DMS153 treated with DMSO at 0.1 percent for 48 hours (cell line): ENCODE data around the gene LYRM4.

Experiments used
- DNase-seq: peaks from one replicate; lab custom pipeline; 2025; ENCODE audit not compliant: unreplicated experiment; lab: John Stamatoyannopoulos, UW

LYRM4 gene

DNA sequence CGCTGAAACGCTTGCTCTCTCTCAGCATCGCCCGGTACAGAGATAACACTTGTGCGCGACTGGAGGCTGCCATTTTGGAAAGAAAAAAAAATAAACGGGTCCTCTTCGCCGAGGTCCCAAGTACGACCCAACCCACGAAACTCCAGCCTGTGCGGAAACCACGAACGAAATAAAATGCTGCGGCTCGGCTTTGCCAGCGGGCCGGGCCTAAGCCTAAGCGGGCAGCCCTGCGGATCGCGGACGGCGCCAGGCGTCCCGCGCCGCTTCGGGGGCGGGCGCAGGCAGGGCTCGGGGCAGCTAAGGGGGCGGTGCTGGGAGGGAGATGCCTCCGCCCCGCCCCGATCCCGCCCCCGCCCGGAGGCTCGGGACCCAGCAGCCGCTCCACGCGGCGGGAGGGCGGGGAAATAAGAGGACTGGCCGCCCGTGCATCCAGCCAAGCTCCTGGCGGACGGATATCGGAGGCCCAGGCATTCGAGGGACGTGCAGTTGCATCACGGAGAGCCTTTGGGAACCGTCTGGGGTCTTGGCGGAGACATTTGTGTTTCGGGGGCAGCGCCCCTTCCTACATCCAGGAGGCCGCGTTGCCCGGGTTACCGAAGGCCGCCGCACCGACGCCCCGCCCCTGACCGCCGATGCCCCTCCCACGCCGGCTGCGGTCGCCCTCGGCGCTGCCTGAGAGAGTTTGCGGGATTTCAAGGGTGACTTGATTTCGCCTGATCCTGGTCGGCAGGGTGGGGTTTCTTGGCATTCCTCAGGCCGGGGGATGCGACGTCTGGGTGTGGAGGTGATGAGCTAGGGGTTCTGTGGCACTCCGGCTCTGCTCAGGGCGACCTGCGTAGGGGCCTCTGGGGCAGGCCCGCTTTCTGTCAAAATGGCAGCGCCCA lies at the start of gene LYRM4, which contains the start of gene FARS2:
TSS of gene LYRM4 (minus strand) at position 290 of the 884 bp plus-strand sequence. CDS start at position 73, 217 bp downstream.
TSS of gene FARS2 (plus strand) at position 853 of the 884 bp plus-strand sequence.
- peak; percentile 40 for DNase-seq

DNA sequence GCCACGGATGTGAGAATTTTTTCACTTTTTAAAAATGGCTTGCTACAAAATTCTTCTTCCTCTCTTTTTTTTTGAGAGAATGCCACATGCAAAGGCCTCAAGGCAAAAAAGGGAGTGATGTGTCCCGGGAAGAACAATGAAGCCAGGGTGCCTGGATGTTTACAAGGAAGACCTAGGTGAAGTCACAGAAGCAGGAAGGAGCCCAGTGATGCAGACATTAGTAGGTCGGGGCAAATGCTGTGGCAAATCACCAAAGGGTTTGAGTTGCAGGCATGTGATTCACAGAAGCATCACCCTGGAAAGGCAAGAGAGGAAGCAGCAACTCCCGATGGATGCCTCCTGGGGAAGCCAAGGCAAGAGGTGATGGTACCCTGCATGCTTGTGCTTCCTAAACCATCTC lies 47.3 kb upstream of the LYRM4 start:
- DNase-seq, result no peak

DNA sequence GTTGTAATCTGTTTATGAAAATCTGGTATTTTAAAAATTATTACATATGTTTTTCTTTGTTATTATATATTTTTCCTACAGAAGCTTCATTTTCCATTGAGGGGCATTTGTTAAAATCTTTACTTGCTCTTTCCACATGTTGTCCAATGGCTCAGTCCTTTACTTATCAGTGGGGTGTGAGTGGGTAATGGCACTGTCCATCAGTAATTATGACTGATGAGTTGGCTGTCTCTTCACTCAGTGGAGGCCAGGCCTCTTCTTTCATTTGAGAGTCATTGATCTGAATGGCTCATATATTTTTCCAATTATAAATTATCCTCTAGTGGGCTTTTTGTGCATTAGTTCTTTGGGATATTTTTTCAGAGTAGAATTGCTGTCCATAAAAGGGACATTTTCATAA lies 46.3 kb upstream of the LYRM4 start:
- DNase-seq, result no peak

DNA sequence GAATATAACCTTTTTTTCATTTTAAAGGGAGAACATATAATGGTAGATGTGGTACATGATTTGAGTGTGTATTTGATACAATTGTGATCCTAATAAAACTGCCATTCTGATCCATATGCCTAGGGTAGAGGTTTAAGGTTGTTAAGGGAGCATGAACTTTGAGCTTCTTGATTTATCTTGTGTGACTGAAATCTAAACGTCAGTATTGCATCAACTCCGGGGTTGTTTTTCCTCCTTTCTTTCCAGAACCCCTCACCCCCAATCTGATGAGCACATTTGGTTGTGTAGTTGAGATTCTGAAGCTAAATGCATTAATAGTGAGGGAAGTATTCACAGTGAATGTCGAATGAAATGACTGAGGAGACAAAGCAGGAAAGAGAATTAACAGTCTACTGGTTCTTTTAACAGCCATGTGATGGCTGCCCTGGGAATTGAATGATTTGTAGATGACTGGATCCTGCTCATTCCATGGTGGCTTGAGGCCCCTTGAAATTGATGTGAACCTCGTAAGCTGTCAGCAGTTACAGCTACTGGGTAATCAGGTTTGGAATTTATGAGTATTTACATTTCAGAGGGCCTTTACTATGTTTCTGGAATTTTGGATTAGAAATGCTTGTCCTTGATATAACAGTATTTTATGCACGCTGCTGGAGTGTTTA lies 45.3 kb upstream of the LYRM4 start:
- no peak for DNase-seq

DNA sequence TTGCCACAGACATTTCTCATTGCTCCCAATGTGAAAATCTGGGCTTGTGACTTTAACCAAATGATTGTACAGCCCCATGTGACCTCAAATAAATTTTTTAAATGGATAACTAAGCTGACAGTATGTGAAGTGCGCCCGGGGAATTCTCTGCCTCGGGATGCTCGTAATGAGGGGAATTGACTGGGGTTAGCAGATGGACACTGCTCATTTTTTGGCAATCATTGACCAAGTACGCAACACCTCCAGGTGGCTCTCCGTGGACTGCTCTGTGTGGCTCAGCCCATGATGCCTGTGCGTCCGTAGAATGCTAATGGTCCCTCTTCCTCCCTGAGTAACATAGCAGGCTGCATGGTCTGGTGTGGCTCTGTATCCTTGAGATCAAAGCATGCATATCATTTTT lies 42.9 kb upstream of the LYRM4 start:
- no peak for DNase-seq

DNA sequence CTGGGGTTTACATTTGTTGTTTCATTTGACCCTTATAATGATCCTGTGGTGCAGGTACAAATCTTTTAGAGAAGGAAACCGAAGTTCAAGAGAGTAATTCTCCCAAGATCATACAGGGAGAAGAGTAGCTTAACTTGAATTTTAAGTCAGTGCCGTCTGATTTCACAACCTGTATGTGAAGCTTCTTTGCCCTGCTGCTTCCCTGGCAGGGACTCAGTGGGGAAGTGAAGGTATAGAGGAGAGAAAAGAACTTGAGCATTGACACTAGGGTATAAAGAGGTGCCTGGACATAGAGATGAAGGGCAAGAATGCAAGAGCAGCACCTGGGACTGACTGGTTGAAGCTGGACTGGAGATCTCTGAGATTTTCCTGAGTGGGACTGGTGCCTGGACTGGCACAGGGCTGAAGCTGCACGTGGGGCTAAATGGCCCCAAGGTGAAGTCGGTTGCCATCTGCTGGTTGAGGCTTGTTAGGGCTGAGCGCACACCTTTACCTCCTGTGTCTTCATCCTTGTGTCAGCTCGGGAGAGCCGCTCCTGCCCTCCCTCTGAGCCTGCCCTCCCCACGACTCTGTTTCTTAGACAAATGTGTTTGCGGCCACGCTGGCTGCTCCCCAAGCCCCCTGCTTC lies 42.4 kb upstream of the LYRM4 start:
- no peak for DNase-seq

DNA sequence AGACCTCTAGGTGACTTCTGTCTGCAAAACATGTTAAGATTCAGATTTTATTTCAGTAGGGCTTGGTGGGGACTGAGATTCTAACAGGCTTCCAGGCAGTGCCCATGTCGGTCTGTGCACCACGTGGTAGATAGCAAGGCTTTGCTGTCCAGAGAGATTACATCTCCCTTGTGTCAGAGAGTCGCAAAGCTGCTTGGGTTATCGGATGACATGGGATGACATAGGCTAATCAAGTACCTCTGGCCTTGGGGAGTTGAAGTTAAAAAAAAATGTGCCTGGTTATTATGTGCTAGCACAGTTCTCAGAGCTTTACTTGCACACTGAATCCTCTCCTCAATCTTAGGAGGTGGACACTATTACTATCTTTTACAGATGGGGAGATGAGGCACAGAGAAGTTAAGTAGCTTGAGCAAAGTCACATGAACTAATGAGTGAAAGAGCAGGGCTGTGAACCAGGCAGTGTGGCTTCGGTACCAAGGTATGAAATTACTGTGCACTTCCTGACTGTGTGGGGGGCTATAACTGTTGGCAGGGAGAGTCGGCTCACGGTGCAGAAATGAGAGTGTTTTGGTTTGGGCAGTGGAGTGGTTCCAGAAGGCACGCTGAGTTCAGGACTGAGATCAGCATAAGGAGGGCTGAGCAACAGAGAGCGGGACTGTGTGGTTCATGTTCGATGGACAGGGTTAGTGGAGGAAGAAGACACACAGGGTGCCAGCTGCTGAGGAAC lies 41.6 kb upstream of the LYRM4 start:
- DNase-seq, result no peak

DNA sequence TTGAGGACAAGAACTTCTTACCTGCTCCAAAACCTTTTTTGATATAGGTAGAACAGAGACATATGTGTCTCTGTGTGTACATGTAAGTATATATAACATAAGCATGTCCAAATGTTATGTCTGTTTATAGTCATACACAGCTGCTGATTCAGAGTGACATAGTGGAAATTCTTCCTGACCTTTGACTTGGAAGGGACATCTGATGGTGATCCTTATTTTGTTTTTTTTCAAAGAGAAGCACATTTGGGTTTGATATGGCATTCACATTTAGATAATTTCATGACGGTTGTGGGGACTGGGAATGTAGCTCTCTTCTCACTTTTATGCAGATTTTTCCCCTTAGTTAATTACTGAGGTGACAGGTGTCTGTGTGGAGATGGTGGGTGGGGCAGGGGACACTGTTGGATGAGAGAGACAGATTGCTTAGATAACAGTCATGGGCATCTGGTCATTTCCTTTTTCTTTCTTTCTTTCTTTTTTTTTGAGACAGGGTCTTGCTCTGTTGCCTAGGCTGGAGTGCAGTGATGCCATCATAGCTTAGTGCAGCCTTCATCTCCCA lies 39.5 kb upstream of the LYRM4 start:
- DNase-seq, result no peak

DNA sequence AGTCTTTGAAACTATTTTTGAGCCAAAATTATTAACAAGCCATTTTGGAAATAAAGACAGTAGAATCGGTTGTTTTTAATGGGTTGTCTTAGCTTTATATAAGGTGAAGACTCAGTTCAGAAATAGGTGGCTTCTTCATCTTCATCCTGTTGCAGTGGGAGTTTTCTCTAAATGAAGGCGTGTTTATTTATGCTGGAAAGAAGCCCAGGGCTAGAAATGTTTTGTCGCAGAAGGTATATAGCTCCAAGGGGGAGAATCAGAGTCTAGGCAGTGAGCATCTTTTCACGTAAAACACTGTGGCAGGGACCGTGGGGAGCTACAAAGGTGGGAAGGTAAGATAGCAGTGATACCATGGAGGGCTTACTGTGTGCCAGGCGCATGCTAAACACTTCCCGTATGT lies 34.9 kb upstream of the LYRM4 start:
- no peak for DNase-seq

DNA sequence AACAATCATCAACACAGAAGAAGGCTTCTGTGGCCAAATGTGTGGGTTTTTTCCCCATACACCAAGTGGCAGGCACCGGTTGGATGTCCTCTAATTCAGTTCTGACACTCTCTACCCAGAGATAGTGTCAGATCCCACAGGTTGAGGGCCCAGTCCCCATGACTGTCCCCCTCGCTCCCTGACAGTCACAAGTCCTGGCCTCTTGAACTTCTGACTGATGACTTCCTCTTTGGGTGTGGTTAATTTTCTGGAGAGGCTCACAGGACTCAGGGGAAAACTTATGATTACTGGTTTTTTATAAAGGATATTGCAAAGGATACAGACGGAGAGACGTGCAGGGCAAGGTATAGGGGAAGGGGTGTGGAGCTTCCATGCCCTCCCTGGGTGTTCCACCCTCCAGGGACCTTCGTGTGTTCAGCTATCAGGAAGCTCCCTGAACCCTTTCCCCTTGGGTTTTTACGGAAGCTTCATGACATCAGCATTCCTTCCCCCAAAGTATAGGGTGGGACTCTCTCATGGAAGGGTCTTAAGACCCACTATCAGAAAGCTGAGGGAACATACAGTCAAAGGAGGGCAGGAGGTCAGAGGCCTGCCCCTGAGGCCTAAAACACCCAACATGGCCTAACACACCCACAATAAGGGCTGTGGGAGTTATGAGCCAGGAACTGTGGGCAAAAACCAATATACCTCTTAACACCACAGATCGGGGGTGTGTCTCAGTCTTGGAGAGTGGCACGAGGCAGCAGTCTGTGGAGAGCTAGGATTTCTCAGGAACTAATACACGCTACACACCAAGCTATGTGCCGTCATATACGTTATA lies 33.9 kb upstream of the LYRM4 start:
- no peak for DNase-seq

DNA sequence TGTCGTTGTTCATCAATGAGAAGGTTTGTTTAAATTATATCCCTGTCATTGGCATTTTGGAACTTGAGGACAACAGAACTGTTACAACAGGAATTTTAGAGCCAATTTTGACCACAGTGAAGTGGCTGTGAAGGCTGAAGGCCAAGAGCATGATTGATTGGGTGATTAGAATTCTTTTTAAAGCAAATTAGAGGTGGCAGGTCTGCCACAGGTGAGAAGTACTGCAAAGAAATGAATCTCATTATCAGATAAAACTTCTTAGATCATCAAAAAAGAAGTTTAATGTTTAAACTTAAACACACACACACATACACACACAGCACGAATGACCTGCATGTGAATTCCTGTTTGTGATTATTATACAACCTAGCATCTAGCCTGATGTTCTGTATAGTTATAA lies 32.9 kb upstream of the LYRM4 start:
- DNase-seq, result no peak

DNA sequence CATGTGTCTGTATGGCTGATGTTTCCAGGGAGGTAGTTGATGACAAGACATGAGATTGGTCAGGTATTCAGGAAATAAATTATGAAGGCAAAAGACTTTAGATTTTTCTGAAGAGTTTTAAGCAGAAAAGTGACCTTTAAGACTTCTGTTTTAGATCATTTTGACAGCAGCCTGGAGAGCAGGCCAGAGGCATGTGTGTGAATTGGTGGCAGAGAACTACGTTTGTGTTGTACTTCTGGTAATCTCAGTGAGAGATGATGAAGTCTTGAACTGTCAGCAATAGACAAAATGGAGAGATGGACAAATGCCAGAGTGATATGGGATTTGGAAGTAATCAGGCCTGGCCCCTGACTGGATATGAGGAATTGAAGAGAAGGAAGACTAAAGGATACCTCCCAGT lies 31.4 kb upstream of the LYRM4 start:
- DNase-seq, result no peak

DNA sequence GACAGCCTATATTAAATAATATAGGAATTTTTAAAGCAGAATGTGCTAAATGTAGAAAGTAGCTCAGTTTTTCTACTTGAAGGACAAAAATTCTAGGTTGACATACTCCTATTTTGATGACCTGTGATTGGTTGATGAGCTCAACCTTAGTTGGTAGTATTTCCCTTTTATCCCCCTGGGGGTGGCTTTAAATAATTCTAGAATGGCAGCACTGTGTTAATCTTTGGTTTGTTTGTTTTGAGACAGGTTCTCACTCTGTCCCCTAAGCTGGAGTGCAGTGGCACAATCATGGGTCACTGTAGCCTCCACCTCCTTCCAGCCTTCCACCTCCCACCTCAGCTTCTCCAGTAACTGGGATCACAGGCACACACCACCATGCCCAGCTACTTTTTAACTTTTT lies 29.8 kb upstream of the LYRM4 start:
- DNase-seq, result no peak

DNA sequence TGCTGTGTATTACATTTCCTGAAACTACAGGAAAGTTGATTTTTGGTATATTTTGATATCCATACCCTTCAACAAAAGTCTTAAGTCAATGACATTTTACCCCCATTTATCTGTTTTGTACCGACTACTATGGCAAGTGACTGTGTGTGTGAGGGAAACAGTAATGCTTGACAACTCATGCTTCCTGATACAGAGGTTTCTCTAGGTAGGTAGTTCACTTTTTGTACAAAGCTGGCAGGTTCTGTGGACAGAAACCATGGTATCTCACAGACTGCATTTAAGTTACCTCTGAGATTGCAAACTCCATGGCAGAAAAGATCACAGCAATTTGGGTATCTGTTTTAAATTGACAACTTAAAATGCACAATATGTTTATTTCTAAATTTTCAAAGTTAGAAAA lies 29.3 kb upstream of the LYRM4 start:
- DNase-seq, result no peak

DNA sequence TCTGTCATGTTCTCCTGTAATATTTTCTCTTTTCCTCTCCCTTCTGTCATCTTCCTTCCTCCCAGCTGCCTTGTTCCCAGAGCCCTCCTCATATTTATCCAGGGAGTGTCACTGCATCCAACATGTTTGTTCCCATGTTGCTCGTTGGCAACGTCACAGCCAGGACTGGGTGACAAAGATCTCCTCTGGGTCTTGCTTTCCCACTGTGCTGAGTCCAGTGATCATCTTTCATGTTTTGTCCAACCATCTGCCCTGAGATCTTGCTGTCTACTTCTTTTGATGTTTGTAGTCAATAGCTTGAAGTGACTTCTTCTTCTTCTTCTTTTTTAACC lies 27.2 kb upstream of the LYRM4 start:
- DNase-seq, result no peak

DNA sequence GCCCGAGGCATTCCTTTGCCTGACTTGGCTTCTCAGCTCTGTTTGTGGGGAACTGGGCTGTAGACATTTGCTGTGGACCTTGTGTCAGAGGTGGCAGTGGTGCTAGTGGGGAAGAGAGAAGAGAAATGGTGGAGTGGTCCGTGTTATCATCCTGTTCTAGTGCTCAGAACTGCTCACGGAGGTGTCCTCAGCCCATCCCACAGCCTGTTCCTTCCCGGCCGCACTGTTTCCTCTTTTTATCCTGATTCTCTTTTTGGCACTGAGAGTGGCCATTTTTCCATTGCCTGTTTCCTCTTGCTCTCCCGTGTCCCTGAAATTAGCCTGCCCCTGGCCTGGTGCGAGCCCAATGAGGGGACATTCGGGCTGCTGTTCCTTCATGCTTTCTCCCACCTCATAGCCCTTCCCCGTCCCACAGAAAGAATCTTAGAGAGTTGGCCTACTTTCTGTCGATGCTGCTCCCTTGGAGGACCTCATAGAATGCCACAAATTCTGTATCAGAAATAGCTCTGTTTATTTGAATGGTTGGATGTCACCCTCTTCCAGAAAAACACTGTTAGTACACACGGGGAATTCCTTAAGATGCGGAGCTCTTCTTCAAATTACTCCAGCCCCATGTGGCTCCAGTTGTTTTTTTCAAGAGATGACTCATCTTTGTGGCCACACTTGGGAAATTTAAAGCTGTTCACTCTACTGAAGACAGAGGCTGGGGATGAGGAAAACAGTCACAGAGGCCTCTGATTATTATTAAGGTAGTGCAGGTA lies 26.6 kb upstream of the LYRM4 start:
- no peak for DNase-seq

DNA sequence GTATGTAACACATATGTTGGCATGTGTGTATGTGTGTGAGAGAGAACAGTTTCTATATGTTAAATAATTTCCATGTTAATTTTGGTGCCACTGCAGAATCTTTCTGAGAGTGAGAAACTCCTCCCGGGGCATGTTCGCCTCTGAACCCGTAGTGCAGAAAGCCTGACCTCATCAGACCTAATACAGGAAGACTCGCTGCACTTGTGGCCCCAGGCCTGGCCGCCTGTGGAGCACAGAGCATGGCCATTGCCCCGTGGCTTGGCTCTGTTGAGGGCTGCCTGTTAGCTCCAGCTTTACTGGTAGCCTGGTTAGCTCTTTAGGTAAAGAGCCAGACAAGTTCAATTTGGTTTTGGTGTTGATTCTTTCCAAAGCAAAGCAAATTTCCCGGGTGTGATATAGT lies 26.0 kb upstream of the LYRM4 start:
- DNase-seq, result no peak

DNA sequence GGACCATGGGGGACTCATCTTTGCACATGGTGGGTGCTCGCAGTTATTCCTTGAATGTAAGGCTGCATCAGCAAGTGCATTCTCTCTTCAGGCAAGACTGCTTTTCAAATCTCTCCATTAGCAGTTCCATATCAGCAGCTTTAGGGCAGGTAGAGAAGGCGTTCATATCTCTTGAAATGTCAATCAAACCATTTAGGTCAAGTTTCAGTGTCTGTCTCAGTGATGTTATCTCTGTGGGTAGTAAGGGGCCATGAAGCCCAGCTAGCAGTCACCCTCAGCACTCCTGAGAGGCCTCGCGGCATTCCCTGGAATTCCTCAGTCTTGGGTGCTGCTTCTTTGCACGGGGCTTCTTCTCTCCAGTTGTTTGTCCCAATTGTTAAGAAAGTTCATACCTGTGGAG lies 24.8 kb upstream of the LYRM4 start:
- no peak for DNase-seq

DNA sequence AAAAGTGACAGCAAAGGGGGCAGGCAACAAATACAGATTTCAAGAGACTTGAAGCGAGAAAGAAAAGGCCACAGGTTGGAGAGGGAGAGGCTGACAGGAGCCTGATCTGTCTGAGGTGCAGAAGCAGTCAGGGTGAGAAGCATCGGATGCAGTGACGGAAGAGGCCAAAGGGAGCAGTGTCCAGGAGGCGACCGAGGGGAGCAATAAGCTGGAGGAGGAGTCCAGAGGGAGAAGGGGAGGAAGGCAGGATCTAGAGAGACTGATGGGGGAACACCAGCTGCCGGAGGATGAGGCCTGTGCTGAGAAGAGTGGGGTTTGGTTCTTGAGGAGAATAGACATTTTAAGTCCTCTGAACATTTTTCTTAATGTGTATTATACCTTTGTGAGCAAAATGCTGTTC lies 24.3 kb upstream of the LYRM4 start:
- no peak for DNase-seq

DNA sequence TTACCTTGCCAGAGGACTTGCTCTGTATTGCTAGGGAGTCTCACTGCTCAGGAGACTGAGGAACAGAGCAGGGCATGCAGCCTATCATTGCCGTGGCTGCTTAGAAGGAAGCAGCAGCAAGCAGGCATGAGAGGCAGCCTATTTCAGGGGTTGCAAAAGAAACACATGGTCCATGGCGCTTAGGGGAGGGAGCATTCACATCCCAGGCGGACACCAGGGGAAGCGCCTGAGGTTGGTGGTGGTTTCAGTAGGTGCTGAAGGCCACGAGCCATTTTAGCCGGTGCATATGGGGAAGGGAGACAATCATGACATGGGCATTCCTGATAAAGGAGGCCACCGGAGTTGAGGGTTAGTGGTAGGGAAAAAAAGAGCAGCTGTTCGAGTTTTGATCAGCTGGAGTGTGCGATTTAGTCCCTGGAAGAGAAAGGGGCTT lies 21.5 kb upstream of the LYRM4 start:
- no peak for DNase-seq
